Neural cell (in vitro differentiated cells): ENCODE results near the gene FXYD2.

Experiments used
- CTCF ChIP-seq: fragments of 450-650 bp; IDR thresholded peaks from 2 replicates; pipeline ENCODE4 v1.5.1; 2014; ENCODE audit warnings: antibody characterized with exemption, mild to moderate bottlenecking, moderate library complexity; ENCODE audit not compliant: poor library complexity, severe bottlenecking
- EP300 ChIP-seq: fragments of 450-650 bp; conservative IDR thresholded peaks from 2 replicates; pipeline ENCODE4 v1.6.1; 2014; ENCODE audit warnings: antibody characterized with exemption, mild to moderate bottlenecking, moderate library complexity; ENCODE audit not compliant: poor library complexity, severe bottlenecking
- EZH2 ChIP-seq: fragments of 200-600, 300-800 bp; shearing (Covaris generic), sonication (generic); IDR thresholded peaks from 2 replicates; pipeline ENCODE4 v1.6.1; 2014; ENCODE audit warnings: antibody characterized with exemption, low read length, borderline replicate concordance, mild to moderate bottlenecking; ENCODE audit not compliant: insufficient read depth, poor library complexity, severe bottlenecking
- POLR2AphosphoS5 ChIP-seq: IDR thresholded peaks from 2 replicates; pipeline ENCODE4 v1.6.1; 2012

GRCh38 chr11:117807482-117808327 lies 16.8 kb downstream of the FXYD2 start:
- TF ChIP-seq CTCF (peak; percentile 78), POLR2AphosphoS5 (no peak), EZH2 (no peak), EP300 (no peak)
